ENCODE results near the gene AK4.
"Not testable (repeated sequence)": the region's sequence is repeated elsewhere in the genome, so short reads cannot be mapped to it uniquely, and the experiment has no call there.

The AK4 gene

DNA sequence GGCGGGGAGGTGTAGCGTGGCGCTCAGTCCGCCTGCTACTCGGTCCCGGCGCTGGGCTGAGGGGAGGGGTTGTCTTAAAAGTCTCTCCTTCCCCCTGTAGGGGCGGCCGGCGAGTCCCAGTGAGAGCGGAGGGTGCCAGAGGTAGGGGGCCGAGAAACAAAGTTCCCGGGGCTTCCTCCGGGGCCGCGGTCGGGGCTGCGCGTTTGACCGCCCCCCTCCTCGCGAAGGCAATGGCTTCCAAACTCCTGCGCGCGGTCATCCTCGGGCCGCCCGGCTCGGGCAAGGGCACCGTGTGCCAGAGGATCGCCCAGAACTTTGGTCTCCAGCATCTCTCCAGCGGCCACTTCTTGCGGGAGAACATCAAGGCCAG is at the start of gene AK4:
Gene AK4 (plus strand): TSS at position 26 of the 370 bp plus-strand sequence. CDS start 205 bp downstream, at position 231.
- DNase-seq (ENCODE audit: low read depth in 2 of 2) = not testable (repeated sequence)

DNA sequence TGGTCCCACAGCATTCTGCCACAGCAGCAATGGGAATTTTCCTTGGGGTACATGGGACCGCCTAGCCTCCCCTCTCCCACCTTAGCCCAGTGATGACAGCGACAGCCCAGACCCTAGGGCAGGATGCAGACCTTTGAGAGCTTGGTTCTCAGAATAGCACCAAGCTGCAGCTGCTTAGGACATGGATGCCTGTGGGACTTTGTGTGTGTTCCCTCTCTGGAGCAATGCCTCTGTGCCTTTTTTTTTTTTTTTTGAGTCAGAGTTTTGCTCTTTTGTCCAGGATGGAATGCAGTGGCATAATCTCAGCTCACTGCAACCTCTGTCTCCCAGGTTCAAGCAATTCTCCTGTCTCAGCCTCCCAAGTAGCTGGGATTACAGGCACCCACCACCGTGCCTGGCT is 44.2 kb upstream of the AK4 start:
- no peak for DNase-seq (ENCODE audit: low read depth in 2 of 2)

- no peak for DNase-seq (ENCODE audit: low read depth in 2 of 2)
Measured at GRCh38 chr1:65104854-65105534, 43.0 kb upstream of the AK4 start.

- DNase-seq (ENCODE audit: low read depth in 2 of 2) = no peak
Measured at GRCh38 chr1:65105596-65105995, 42.4 kb upstream of the AK4 start.

DNA sequence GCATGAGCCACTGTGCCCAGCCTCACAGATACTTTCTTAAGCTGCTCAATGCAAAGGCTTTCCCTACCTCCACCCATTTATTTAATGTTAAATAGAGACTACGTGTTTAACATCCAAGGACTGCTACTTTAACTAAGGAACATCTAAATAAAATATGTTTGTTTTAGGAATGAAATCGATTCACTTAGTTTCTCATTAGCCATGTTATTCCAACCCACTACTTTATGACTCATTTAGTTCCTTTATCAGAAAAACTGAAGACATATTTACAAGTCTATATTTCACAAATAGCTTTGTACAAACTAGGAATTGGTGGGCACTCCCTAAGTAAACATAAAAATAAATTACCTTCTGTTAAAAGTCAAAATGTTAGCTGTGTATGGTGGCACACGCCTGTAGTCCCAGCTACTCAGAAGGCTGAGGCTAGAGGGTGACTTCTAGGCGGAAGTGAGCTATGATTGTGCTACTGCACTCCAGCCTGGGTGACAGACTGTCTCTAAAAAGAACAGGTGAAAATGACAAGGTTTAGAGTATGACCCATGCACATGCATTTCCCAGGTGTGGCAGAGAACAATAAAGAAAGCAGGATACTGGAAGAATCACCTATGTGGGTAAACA is 39.9 kb upstream of the AK4 start:
- no peak for DNase-seq (ENCODE audit: low read depth in 2 of 2)

GRCh38 chr1:65109487-65109886 is 38.5 kb upstream of the AK4 start:
- no peak for DNase-seq (ENCODE audit: low read depth in 2 of 2)

DNA sequence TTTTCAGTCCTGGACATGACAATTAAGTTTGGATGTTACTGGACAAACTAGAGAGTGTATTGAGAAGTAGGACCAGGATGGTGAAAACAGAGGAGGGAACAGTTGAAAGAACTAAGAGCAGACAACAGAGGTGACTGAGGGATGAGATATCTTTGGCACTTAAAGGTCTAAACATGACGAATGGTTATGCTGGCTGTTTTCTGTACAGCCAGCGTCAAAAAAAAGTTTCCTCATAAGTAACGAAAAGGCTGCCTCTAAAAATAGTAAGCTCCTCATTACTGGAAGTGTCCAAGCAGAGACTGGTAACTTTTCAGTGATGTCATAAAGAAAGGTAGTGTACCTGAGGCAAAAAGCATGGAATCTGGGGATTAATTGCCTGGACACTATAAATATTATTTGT is 35.2 kb upstream of the AK4 start:
- no peak for DNase-seq (ENCODE audit: low read depth in 2 of 2)

- no peak for DNase-seq (ENCODE audit: low read depth in 2 of 2)
Measured at GRCh38 chr1:65113298-65113697, 34.7 kb upstream of the AK4 start.

DNA sequence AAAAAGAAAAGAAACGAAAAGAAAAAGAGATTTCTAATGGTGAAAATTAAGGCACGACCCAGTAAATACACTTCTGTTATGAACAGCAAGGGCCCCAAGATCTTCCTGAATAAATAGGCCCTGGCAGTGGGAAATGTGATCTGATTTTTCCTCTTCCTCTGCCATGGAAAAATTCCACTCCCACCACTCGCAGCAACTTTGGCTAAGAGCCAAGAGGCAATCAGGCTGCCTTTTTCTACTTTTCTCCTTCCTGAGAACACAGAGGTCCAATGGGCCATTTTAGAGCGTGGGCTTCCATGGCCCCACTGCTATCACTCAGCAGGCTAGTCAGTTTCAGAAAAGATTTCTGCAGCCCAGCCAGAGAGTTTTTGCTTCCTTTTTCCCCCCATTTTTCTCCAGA is 33.7 kb upstream of the AK4 start:
- DNase-seq (ENCODE audit: low read depth in 2 of 2) = no peak

DNA sequence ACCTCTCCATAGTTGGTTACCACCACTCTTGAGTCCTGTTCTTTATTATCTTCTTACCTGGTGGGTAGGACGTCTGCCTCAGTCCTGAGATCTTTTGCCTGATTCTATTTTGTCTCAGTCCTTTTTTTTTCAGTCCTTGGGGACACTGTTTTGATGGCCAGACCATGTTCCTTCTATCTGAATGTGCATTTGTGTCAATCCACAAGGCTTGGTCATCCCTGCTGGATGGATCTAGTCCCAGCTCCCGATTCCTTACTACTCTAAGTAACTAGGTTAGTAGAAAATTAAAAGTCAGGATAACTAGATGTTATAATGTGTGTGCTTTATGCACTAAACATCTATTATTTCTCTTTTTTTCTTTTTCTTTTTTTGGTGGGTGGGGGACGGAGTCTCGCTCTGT is 28.1 kb upstream of the AK4 start:
- DNase-seq (ENCODE audit: low read depth in 2 of 2) = no peak

GRCh38 chr1:65129104-65129503 is 18.9 kb upstream of the AK4 start:
- DNase-seq (ENCODE audit: low read depth in 2 of 2) = not testable (repeated sequence)

- no peak for DNase-seq (ENCODE audit: low read depth in 2 of 2)
Measured at GRCh38 chr1:65138524-65138923, 9.5 kb upstream of the AK4 start.

DNA sequence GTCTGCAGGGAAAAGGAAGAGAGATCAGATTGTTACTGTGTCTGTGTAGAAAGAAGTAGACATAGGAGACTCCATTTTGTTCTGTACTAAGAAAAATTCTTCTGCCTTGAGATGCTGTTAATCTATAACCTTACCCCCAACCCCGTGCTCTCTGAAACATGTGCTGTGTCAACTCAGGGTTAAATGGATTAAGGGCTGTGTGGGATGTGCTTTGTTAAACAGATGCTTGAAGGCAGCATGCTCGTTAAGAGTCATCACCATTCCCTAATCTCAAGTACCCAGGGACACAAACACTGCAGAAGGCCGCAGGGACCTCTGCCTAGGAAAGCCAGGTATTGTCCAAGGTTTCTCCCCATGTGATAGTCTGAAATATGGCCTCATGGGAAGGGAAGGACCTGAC is 8.2 kb upstream of the AK4 start:
- not testable (repeated sequence) for DNase-seq (ENCODE audit: low read depth in 2 of 2)

GRCh38 chr1:65141394-65141793 is 6.6 kb upstream of the AK4 start:
- peak; percentile 56 to 59 for DNase-seq (ENCODE audit: low read depth in 2 of 2)

DNA sequence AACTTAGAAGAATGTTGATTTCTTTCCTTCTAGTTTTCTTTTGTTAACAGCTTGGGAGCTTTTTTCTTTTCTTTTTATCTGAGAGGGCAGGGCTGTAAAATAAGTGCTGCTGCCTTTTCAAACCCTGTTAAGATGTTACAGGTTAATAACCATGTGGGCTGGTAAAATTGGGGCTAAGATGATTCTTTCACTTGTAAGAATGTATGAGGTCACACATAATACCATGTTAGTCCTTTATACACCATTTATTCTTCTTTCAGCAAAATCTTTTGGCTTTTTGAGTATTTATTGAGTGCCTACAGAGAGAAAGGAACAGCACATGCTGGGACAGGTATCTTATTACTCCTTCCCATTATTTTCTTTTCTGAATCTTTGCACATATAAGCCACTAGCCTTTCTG is 6.1 kb upstream of the AK4 start:
- DNase-seq (ENCODE audit: low read depth in 2 of 2) = no peak

DNA sequence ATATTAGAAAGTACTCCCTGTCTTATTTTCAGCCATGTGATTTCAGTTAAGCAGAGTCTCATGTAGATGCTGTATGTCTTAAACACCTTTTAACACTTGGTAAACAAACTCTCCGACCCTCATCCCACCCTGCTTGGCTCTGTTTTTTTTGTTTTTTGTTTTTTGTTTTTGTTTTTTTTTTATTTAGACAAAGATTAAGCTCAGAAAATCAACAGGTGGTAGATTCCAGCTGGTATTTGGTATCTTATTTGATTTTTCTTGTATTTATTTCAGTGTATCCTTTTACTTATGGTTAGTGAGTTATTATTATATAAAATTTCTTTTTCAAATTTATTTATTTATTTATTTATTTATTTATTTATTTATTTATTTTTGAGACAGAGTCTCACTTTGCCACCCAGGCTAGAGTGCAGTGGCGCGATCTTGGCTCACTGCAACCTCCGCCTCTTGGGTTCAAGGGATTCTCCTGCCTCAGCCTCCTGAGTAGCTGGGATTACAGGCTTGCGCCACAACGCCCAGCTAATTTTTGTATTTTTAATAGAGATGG is 4.8 kb upstream of the AK4 start:
- not testable (repeated sequence) for DNase-seq (ENCODE audit: low read depth in 2 of 2)

- DNase-seq (ENCODE audit: low read depth in 2 of 2) = no peak
Measured at GRCh38 chr1:65146908-65147423, 1.0 kb upstream of the AK4 start.

GRCh38 chr1:65147424-65148177 is 402 bp upstream of the AK4 start:
- DNase-seq (ENCODE audit: low read depth in 2 of 2) = no peak

DNA sequence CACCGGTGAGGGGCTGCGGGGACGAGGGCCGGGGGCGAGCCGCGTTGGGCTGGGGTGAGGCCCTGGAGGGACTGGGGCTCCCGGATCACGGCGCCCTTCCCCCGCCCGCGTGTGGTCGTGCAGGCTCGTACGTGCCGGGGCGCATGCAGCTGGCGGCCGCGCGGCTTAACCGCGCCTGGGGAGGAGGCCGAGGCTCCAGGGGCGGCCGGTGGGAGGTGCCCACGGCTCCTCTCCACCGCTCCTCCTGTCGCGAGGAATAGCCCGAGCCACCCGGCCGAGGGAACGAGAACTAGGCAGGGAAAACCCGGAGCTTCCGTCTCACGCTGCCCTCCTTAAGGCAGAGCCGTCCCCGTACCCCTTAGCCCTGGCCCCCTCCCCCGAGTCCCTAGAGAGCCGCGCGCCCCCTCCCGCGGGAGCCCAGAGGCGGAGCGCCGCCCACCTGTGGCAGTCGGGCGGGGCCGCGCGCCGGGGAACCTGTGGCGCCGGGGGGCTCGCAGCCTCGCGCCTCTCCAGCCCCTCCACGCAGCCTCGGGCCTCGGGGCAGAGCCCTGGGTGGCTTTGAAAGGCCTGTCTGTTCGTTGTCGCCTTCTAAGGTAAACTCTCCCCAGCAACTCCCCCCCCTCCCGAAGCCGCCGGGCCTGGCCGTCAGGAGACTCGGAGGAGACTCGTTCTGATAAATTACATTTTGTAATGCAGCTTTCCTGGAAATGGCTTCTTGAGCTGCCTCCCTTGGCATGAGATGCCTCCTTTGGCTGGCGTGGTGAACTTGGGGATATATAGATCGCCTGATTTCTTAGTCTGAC is 746 bp downstream of the AK4 start:
- DNase-seq (ENCODE audit: low read depth in 2 of 2) = no peak

GRCh38 chr1:65149351-65150107 is 1.5 kb downstream of the AK4 start:
- no peak for DNase-seq (ENCODE audit: low read depth in 2 of 2)

DNA sequence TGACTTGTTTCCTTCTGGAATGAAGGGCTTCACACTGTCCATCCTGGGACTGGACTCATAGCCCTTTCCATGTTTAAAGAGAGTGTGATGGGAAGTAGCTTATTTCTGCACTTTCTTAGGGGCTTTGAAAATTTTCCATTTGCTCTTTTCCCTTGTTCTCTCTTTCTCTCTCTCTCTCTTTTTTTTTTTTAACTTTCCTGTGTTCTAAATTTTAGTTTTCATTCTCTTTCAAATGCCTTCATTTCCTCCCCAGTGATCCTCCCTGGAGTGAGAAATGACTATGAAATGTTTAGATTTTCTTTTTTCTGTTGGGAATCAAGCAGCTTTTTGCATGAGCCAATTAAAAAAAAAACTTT is 2.1 kb downstream of the AK4 start:
- no peak for DNase-seq (ENCODE audit: low read depth in 2 of 2)
